Esophagus squamous epithelium (tissue), 5 donors: ENCODE data around the gene KCNA5. TPM values are rescaled to one million over a fixed set of nuclear protein-coding genes. Genes with fewer than 3 reads are reported as not detected.
A peak's percentile ranks its signal among the peaks of the same experiment; 100 is the strongest.

ENCODE experiments used
- DNase-seq: peaks from one replicate; lab custom pipeline; 2025; lab: John Stamatoyannopoulos, UW
- H3K27ac ChIP-seq, 4 donors: fragments of 200-600 bp; sonication (generic); one replicate each; pipeline ENCODE4 v1.5.1; 2016 to 2019; ENCODE audit warnings: mild to moderate bottlenecking in 1 of 4
- H3K27me3 ChIP-seq, 4 donors: fragments of 200-600 bp; sonication (generic); 1 replicate in 3 of 4; 2 replicates in 1 of 4; pipeline versions ENCODE4 v1.5.1 to v1.6.0; 2017 to 2021; ENCODE audit warnings: antibody characterized with exemption in 1 of 4
- H3K36me3 ChIP-seq, 3 donors: fragments of 200-600 bp; sonication (generic); one replicate each; pipeline ENCODE4 v1.5.1; 2016 to 2019
- H3K4me1 ChIP-seq, 3 donors: fragments of 200-600 bp; sonication (generic); one replicate each; pipeline ENCODE4 v1.5.1; 2017 to 2019
- H3K4me3 ChIP-seq, 4 donors: fragments of 200-600 bp; sonication (generic); 1 replicate in 3 of 4; 2 replicates in 1 of 4; pipeline ENCODE4 v1.5.1; 2016 to 2019; ENCODE audit warnings: mild to moderate bottlenecking in 2 of 4, moderate library complexity in 1 of 4
- H3K9me3 ChIP-seq, 3 donors: fragments of 200-600 bp; sonication (generic); one replicate each; pipeline ENCODE4 v1.5.1; 2016 to 2019
- POLR2A ChIP-seq, 4 donors: fragments of 450-650 bp; IDR thresholded peaks; one replicate each; pipeline ENCODE4 v1.6.1; 2017; ENCODE audit warnings: antibody characterized with exemption in 4 of 4, mild to moderate bottlenecking in 4 of 4, moderate library complexity in 3 of 4
- WGBS, 2 donors: methylation state at CpG; one replicate each; pipeline ENCODE4 v1.1.5; 2018; 5-methylcytosine and 5-hydroxymethylcytosine counted together
- intact Hi-C: fragments of 100-400 bp; cut with DNase I; formaldehyde crosslinking; loops from one replicate; pipeline ENCODE4 v1.15.0; 2022
- total RNA-seq, 4 donors: library from RNA; depleted of rRNA; stranded (reverse); fragments of >200 nt; gene quantifications; one replicate each; pipeline ENCODE4 v1.1.0, GENCODE V29; 2016
- TF ChIP-seq, protein P1 (sequence below), 6 experiments: fragments of 450-650 bp in 4 of 6; fragments of 200-600 bp in 2 of 6; sonication (generic) in 2 of 6; IDR thresholded peaks; one replicate each; pipeline ENCODE4 v1.5.1; 2016 to 2019; ENCODE audit warnings: antibody characterized with exemption in 6 of 6, mild to moderate bottlenecking in 4 of 6, moderate library complexity in 4 of 6
- donor health status: DM: yes; HTN: yes; CAD: no.

The KCNA5 gene
- total RNA-seq: 1 to 10 TPM in 2 of 4 donors, under 1 TPM in 1, not detected in 1; 0.13 to 8.2 (median 1.8) TPM

- no peaks in the 10 kb centered on the region for H3K9me3 ChIP-seq
- intact Hi-C loops: no loop called here
- DNase-seq: no peak
- H3K27ac ChIP-seq: peak within 1 kb of the TSS; percentile 39 to 76 (median 48)
- H3K36me3 ChIP-seq: no peaks in the 10 kb centered on the region
- TF ChIP-seq, protein P1, sequence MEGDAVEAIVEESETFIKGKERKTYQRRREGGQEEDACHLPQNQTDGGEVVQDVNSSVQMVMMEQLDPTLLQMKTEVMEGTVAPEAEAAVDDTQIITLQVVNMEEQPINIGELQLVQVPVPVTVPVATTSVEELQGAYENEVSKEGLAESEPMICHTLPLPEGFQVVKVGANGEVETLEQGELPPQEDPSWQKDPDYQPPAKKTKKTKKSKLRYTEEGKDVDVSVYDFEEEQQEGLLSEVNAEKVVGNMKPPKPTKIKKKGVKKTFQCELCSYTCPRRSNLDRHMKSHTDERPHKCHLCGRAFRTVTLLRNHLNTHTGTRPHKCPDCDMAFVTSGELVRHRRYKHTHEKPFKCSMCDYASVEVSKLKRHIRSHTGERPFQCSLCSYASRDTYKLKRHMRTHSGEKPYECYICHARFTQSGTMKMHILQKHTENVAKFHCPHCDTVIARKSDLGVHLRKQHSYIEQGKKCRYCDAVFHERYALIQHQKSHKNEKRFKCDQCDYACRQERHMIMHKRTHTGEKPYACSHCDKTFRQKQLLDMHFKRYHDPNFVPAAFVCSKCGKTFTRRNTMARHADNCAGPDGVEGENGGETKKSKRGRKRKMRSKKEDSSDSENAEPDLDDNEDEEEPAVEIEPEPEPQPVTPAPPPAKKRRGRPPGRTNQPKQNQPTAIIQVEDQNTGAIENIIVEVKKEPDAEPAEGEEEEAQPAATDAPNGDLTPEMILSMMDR (IDR thresholded peaks at IDR 0.05): no peak
- TF ChIP-seq POLR2A (IDR thresholded peaks at IDR 0.05): peak in 1 of 4 donors; percentile 46
- H3K4me1 ChIP-seq: peaks cover 0 to 9% (median 2%) of the 10 kb centered on the region in 3 donors
- H3K4me3 ChIP-seq: peak within 1 kb of the TSS; percentile 8 to 46 (median 28)
- WGBS, 2 donors: 0 to 2% methylated on average over 4 to 12 of the region's 68 CpGs
- H3K27me3 ChIP-seq: peaks cover 0 to 98% (median 8%) of the 10 kb centered on the region in 4 donors
These were observed at the start of gene KCNA5 for GRCh38 chr12:5043589-5044419. TSS of gene KCNA5 (plus strand) at chr12:5043879. CDS start at chr12:5044148, 269 bp downstream.

- no peak for TF ChIP-seq POLR2A (IDR thresholded peaks at IDR 0.05)
- TF ChIP-seq, protein P1 (IDR thresholded peaks at IDR 0.05): no peak
- 72 to 82% methylated on average over 2 to 4 of the region's 4 CpGs for WGBS, 2 donors
- Histone ChIP-seq H3K27me3 (peaks cover 0 to 97% (median 2%) of the 10 kb centered on the region in 4 donors), H3K4me1 (peaks cover 0 to 10% (median 3%) of the 10 kb centered on the region in 3 donors), H3K27ac (no peak overlapping the region), H3K4me3 (no peak overlapping the region), H3K36me3 (no peaks in the 10 kb centered on the region), H3K9me3 (no peaks in the 10 kb centered on the region)
- no peak for DNase-seq
- intact Hi-C loops: no loop called here
These were observed 49.1 kb upstream of the KCNA5 start for GRCh38 chr12:4994622-4995021.

DNA sequence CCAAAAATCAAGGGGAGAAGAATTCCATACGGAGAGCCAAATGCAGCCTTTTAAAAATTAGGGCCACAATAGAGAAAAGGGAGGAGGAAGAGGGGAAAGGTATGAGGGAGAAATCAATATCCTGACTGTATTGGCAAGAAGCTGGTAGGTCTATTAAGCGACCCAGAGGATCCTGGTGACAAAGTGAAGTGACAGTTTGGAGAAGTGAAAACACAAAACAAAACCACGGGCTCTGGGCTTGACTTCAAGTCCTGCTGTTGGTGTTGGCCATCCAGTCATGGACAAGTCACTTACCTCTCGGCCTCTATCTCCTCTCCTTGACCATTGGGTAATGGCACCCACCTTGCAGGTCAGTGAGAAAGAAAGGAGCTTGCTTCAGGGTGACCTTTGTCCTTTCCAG is 47.0 kb upstream of the KCNA5 start:
- Histone ChIP-seq H3K27me3 (peaks cover 0 to 94% (median 2%) of the 10 kb centered on the region in 4 donors), H3K9me3 (no peaks in the 10 kb centered on the region), H3K4me1 (peaks cover 0 to 10% (median 3%) of the 10 kb centered on the region in 3 donors), H3K27ac (no peak overlapping the region), H3K4me3 (no peak overlapping the region), H3K36me3 (no peaks in the 10 kb centered on the region)
- intact Hi-C loops: no loop called here
- TF ChIP-seq POLR2A (IDR thresholded peaks at IDR 0.05): no peak
- TF ChIP-seq, protein P1 (IDR thresholded peaks at IDR 0.05): no peak
- WGBS, 2 donors: 62 to 67% methylated on average over 4 of the region's 4 CpGs
- DNase-seq: no peak

- no peak for TF ChIP-seq POLR2A (IDR thresholded peaks at IDR 0.05)
- TF ChIP-seq, protein P1 (IDR thresholded peaks at IDR 0.05): no peak
- H3K36me3 ChIP-seq: no peaks in the 10 kb centered on the region
- no peak for DNase-seq
- H3K4me3 ChIP-seq: no peak overlapping the region
- WGBS, 2 donors: 29 to 30% methylated on average over 5 to 7 of the region's 7 CpGs
- no peak overlapping the region for H3K27ac ChIP-seq
- no peaks in the 10 kb centered on the region for H3K9me3 ChIP-seq
- intact Hi-C loops: no loop called here
- peaks cover 0 to 95% (median 2%) of the 10 kb centered on the region in 4 donors for H3K27me3 ChIP-seq
- H3K4me1 ChIP-seq: peaks cover 0 to 10% (median 3%) of the 10 kb centered on the region in 3 donors
These were observed 45.7 kb upstream of the KCNA5 start for GRCh38 chr12:4997939-4998338.

GRCh38 chr12:5000204-5000603 is 43.5 kb upstream of the KCNA5 start:
- no peak for DNase-seq
- 80% methylated on average over 1 of the region's 3 CpGs; no CpG with 5 or more reads in 1 of the 2 donors for WGBS, 2 donors
- Histone ChIP-seq H3K27ac (no peak overlapping the region), H3K9me3 (no peaks in the 10 kb centered on the region), H3K27me3 (peaks cover 0 to 85% (median 2%) of the 10 kb centered on the region in 4 donors), H3K4me3 (no peak overlapping the region), H3K4me1 (peaks cover 0 to 10% (median 3%) of the 10 kb centered on the region in 3 donors), H3K36me3 (no peaks in the 10 kb centered on the region)
- intact Hi-C loops: loop anchor here (5.0 kb wide), 1 partner anchor 143 kb away; no protein-coding TSS in a partner anchor
- TF ChIP-seq POLR2A (IDR thresholded peaks at IDR 0.05): no peak
- TF ChIP-seq, protein P1 (IDR thresholded peaks at IDR 0.05): no peak
